ENCODE data around the gene GCNT3.

- no peak for TF ChIP-seq SUZ12 (IDR thresholded peaks at IDR 0.05; ENCODE audit: extremely low read depth, insufficient read depth, insufficient read length)
- no peak for TF ChIP-seq YY1 (IDR thresholded peaks at IDR 0.05; ENCODE audit: insufficient read depth, insufficient read length)
- no peak for TF ChIP-seq ZNF274 (IDR thresholded peaks at IDR 0.05; ENCODE audit: low read depth, low read length)
Observed at GRCh38 chr15:59656897-59657634, 45.5 kb downstream of the GCNT3 start, which contains the start of gene GTF2A2.

All from NT2/D1 (cell line).